ENCODE measurements around the gene RPL6. TPM values are rescaled to one million over a fixed set of nuclear protein-coding genes. Genes with fewer than 3 reads are reported as not detected.

The RPL6 gene
- total and polyA plus RNA-seq, 9 of the 15 experiments (the other 6 are each of a cell fraction or from before 2014, with no cell fraction given) = 1,519 to 3,103 (median 2,396) TPM

- no peak for TF ChIP-seq THAP12 (CRISPR knock-in tag; IDR thresholded peaks at IDR 0.05)
- 0 out of 2 replicates have a peak, but pooled peaks have one; percentile 56 for TF ChIP-seq ARID3B (CRISPR knock-in tag; IDR thresholded peaks at IDR 0.05; ENCODE audit: borderline replicate concordance)
- TF ChIP-seq PHB2 (IDR thresholded peaks at IDR 0.05; ENCODE audit: low read depth) = no peak
- no peak for TF ChIP-seq HOXB6 (CRISPR knock-in tag; IDR thresholded peaks at IDR 0.05; ENCODE audit: borderline replicate concordance)
- TF ChIP-seq GTF2B (IDR thresholded peaks at IDR 0.05; ENCODE audit: extremely low read depth, insufficient read length) = no peak
- no peak for TF ChIP-seq ZNF263 (CRISPR knock-in tag; IDR thresholded peaks at IDR 0.05; ENCODE audit: borderline replicate concordance)
- no peak for TF ChIP-seq TFE3 (CRISPR knock-in tag; IDR thresholded peaks at IDR 0.05)
- TF ChIP-seq NCOA4 (IDR thresholded peaks at IDR 0.05; ENCODE audit: partially characterized antibody) = no peak
- no peak for TF ChIP-seq ARID3A (IDR thresholded peaks at IDR 0.05; ENCODE audit: borderline replicate concordance, low read depth, low read length)
- peak; percentile 28; the same call in 1 of the 2 replicates for TF ChIP-seq ETV5 (CRISPR knock-in tag; IDR thresholded peaks at IDR 0.05; ENCODE audit: low read depth)
- no peak for TF ChIP-seq U2AF2 (optimal IDR thresholded peaks at IDR 0.05; ENCODE audit: low read depth, low read length)
- TF ChIP-seq ZNF518B (CRISPR knock-in tag; IDR thresholded peaks at IDR 0.05) = no peak
- no peak for TF ChIP-seq MED1 (CRISPR knock-in tag; IDR thresholded peaks at IDR 0.05; ENCODE audit: borderline replicate concordance)
Measured at GRCh38 chr12:112381883-112382796, 27.3 kb downstream of the RPL6 start, which contains the start of gene HECTD4 (continued).

Data from K562 (cell line).